Stimulated activated CD4-positive, alpha-beta T cell treated with anti-CD3 and anti-CD28 coated beads, Interleukin-2, amount 100 ng/mL, for 48 hours (primary cell): Measurements from ENCODE around the gene FAM117B.
"Not testable (repeated sequence)": the region's sequence is repeated elsewhere in the genome, so short reads cannot be mapped to it uniquely, and the experiment has no call there.

ENCODE experiments used
- DNase-seq, 2 donors: peaks; one replicate each; pipeline ENCODE4 v3.0.0-alpha.2; 2020

Gene FAM117B

GRCh38 chr2:202639231-202639630, 4.5 kb downstream of the FAM117B start:
- DNase-seq = no peak

- no peak for DNase-seq
Observed at GRCh38 chr2:202642567-202642966, 7.8 kb downstream of the FAM117B start.

GRCh38 chr2:202643012-202643858, 8.5 kb downstream of the FAM117B start:
- no peak for DNase-seq

GRCh38 chr2:202652119-202652518, 17.4 kb downstream of the FAM117B start:
- no peak for DNase-seq

GRCh38 chr2:202653890-202654289, 19.1 kb downstream of the FAM117B start:
- no peak for DNase-seq

- DNase-seq = no peak
Observed at GRCh38 chr2:202657876-202658275, 23.1 kb downstream of the FAM117B start.

GRCh38 chr2:202660796-202661195, 26.0 kb downstream of the FAM117B start:
- DNase-seq = no peak

- no peak for DNase-seq
Observed at GRCh38 chr2:202669841-202670240, 35.1 kb downstream of the FAM117B start.

- DNase-seq = no peak
Observed at GRCh38 chr2:202671317-202672035, 36.7 kb downstream of the FAM117B start.

- not testable (repeated sequence) for DNase-seq
Observed at GRCh38 chr2:202675097-202675496, 40.3 kb downstream of the FAM117B start.

GRCh38 chr2:202679980-202680379, 45.2 kb downstream of the FAM117B start:
- DNase-seq = no peak

- DNase-seq = no peak
Observed at GRCh38 chr2:202680512-202680911, 45.7 kb downstream of the FAM117B start.

- DNase-seq = no peak
Observed at GRCh38 chr2:202681688-202682205, 47.0 kb downstream of the FAM117B start.

- no peak for DNase-seq
Observed at GRCh38 chr2:202682274-202682673, 47.5 kb downstream of the FAM117B start.

- no peak for DNase-seq
Observed at GRCh38 chr2:202687276-202687675, 52.5 kb downstream of the FAM117B start.

GRCh38 chr2:202689459-202689858, 54.7 kb downstream of the FAM117B start:
- no peak for DNase-seq

GRCh38 chr2:202689898-202690297, 55.1 kb downstream of the FAM117B start:
- DNase-seq = no peak

- DNase-seq = no peak
Observed at GRCh38 chr2:202690321-202690900, 55.6 kb downstream of the FAM117B start.

- no peak for DNase-seq
Observed at GRCh38 chr2:202693503-202693902, 58.7 kb downstream of the FAM117B start.

GRCh38 chr2:202695166-202695565, 60.4 kb downstream of the FAM117B start:
- DNase-seq = no peak

- DNase-seq = no peak
Observed at GRCh38 chr2:202700075-202700901, 65.5 kb downstream of the FAM117B start.

GRCh38 chr2:202703091-202703490, 68.3 kb downstream of the FAM117B start:
- DNase-seq = no peak

- no peak for DNase-seq
Observed at GRCh38 chr2:202704248-202704647, 69.5 kb downstream of the FAM117B start.
